CD4-positive, CD25-positive, alpha-beta regulatory T cell (primary cell): ENCODE data around the gene DYNC1H1. TPM values are rescaled to one million over a fixed set of nuclear protein-coding genes. Genes with fewer than 3 reads are reported as not detected.
"Not testable (repeated sequence)": the region's sequence is repeated elsewhere in the genome, so short reads cannot be mapped to it uniquely, and the experiment has no call there.

Experiments used
- ATAC-seq, 2 donors: fragments of 150-1000 bp; cut with Tn5 transposase; one replicate each; pipeline ENCODE4 v1.10.0; 2021; ENCODE audit warnings: low read depth in 2 of 2, moderate number of reproducible peaks in 2 of 2, moderate library complexity in 1 of 2
- DNase-seq, 3 donors: peaks; one replicate each; pipeline versions ENCODE4 v3.0.0 to v3.0.0-alpha.2; 2012 to 2022; ENCODE audit warnings: mixed read lengths in 1 of 3
- H3K27ac ChIP-seq: one replicate; pipeline ENCODE4 v1.7.0; 2013; ENCODE audit warnings: mild to moderate bottlenecking, low read length; ENCODE audit not compliant: insufficient read depth, poor library complexity, severe bottlenecking
- H3K27me3 ChIP-seq: one replicate; pipeline ENCODE4 v1.7.0; 2013; ENCODE audit warnings: low read length; ENCODE audit not compliant: control insufficient read depth, insufficient read depth
- H3K36me3 ChIP-seq: one replicate; pipeline ENCODE4 v1.7.0; 2013; ENCODE audit warnings: mild to moderate bottlenecking, low read length, moderate library complexity; ENCODE audit not compliant: control insufficient read depth, insufficient read depth
- H3K4me1 ChIP-seq: 2 replicates; pipeline ENCODE4 v1.7.0; 2013; ENCODE audit warnings: mild to moderate bottlenecking, low read length; ENCODE audit not compliant: insufficient read depth, control insufficient read depth, poor library complexity, severe bottlenecking
- H3K4me3 ChIP-seq: one replicate; pipeline ENCODE4 v1.7.0; 2013; ENCODE audit warnings: low read depth, mild to moderate bottlenecking, low read length, moderate library complexity
- H3K9me3 ChIP-seq, 2 experiments: 1 replicate in 1 of 2; 2 replicates in 1 of 2; pipeline ENCODE4 v1.7.0; 2013; ENCODE audit warnings: low read length in 2 of 2, mild to moderate bottlenecking in 1 of 2, moderate library complexity in 1 of 2; ENCODE audit not compliant: control insufficient read depth in 2 of 2
- H3K27ac Mint-ChIP-seq, 3 donors: one replicate each; pipeline ENCODE4 v1.8.0; 2020 to 2022; ENCODE audit warnings: mild to moderate bottlenecking in 3 of 3, mixed read lengths in 3 of 3, moderate library complexity in 2 of 3
- H3K27me3 Mint-ChIP-seq: one replicate; pipeline ENCODE4 v1.8.0; 2022; ENCODE audit warnings: mild to moderate bottlenecking, mixed read lengths
- H3K36me3 Mint-ChIP-seq: one replicate; pipeline ENCODE4 v1.8.0; 2020; ENCODE audit warnings: mixed read lengths
- H3K4me1 Mint-ChIP-seq, 4 donors: one replicate each; pipeline ENCODE4 v1.8.0; 2020 to 2022; ENCODE audit warnings: mixed read lengths in 4 of 4, mild to moderate bottlenecking in 1 of 4
- H3K4me3 Mint-ChIP-seq, 4 donors: one replicate each; pipeline ENCODE4 v1.8.0; 2020 to 2022; ENCODE audit warnings: mild to moderate bottlenecking in 4 of 4, mixed read lengths in 4 of 4, moderate library complexity in 3 of 4
- H3K9me3 Mint-ChIP-seq, 7 donors: one replicate each; pipeline ENCODE4 v1.8.0; 2020 to 2022; ENCODE audit warnings: mixed read lengths in 7 of 7, mild to moderate bottlenecking in 3 of 7, moderate library complexity in 2 of 7
- polyA plus RNA-seq, 4 donors: library from polyadenylated mRNA; unstranded; fragments of 300-500 nt; fragmentation: Illumina TruSeq; gene quantifications; one replicate each; pipeline ENCODE4 v1.2.3, GENCODE V29; 2021
- total RNA-seq: library from RNA; stranded (reverse); gene quantifications from one replicate; pipeline ENCODE4 v1.2.3, GENCODE V29; 2022

The DYNC1H1 gene
- total and polyA plus RNA-seq, 5 donors from 2014 or later, result 23.6 to 314 (median 34.7) TPM

- Histone ChIP-seq H3K4me3 (no peak overlapping the region), H3K9me3 (no peaks in the 10 kb centered on the region), H3K27me3 (no peaks in the 10 kb centered on the region), H3K4me1 (peaks cover 21% of the 10 kb centered on the region), H3K27ac (no peak overlapping the region), H3K36me3 (peaks cover 53% of the 10 kb centered on the region)
- H3K36me3 Mint-ChIP-seq, result peaks cover 55% of the 10 kb centered on the region
- no peaks in the 10 kb centered on the region for H3K27me3 Mint-ChIP-seq
- DNase-seq, result no peak
- ATAC-seq, result no peak
- no peak overlapping the region for H3K4me3 Mint-ChIP-seq
- H3K4me1 Mint-ChIP-seq, result peaks cover 6 to 49% (median 38%) of the 10 kb centered on the region in 4 donors
- no peak overlapping the region for H3K27ac Mint-ChIP-seq
- no peaks in the 10 kb centered on the region for H3K9me3 Mint-ChIP-seq
Observed at GRCh38 chr14:102079700-102079979, 115.3 kb downstream of the DYNC1H1 start.

GRCh38 chr14:102080183-102081080 is 116.1 kb downstream of the DYNC1H1 start:
- no peaks in the 10 kb centered on the region for H3K9me3 Mint-ChIP-seq
- Histone ChIP-seq H3K36me3 (peaks cover 61% of the 10 kb centered on the region), H3K9me3 (no peaks in the 10 kb centered on the region), H3K27ac (no peak overlapping the region), H3K27me3 (no peaks in the 10 kb centered on the region), H3K4me1 (peaks cover 29% of the 10 kb centered on the region), H3K4me3 (no peak overlapping the region)
- H3K27me3 Mint-ChIP-seq, result no peaks in the 10 kb centered on the region
- DNase-seq (no peak), ATAC-seq (no peak)
- peaks cover 63% of the 10 kb centered on the region for H3K36me3 Mint-ChIP-seq
- peaks cover 6 to 57% (median 46%) of the 10 kb centered on the region in 4 donors for H3K4me1 Mint-ChIP-seq
- peak overlapping the region; percentile 42 to 89 (median 60) for H3K27ac Mint-ChIP-seq
- peak overlapping the region in 1 of 4 donors; percentile 15 for H3K4me3 Mint-ChIP-seq

- ATAC-seq (no peak), DNase-seq (no peak)
- Histone ChIP-seq H3K4me1 (peaks cover 32% of the 10 kb centered on the region), H3K36me3 (peaks cover 62% of the 10 kb centered on the region), H3K9me3 (no peaks in the 10 kb centered on the region), H3K27ac (no peak overlapping the region), H3K4me3 (no peak overlapping the region), H3K27me3 (no peaks in the 10 kb centered on the region)
- H3K27me3 Mint-ChIP-seq, result no peaks in the 10 kb centered on the region
- no peaks in the 10 kb centered on the region for H3K9me3 Mint-ChIP-seq
- H3K36me3 Mint-ChIP-seq, result peaks cover 73% of the 10 kb centered on the region
- H3K4me1 Mint-ChIP-seq, result peaks cover 15 to 66% (median 49%) of the 10 kb centered on the region in 4 donors
- peak overlapping the region in 2 of 4 donors; percentile 15 to 31 for H3K4me3 Mint-ChIP-seq
- H3K27ac Mint-ChIP-seq, result peak overlapping the region in 2 of 3 donors; percentile 46 to 89
Observed at GRCh38 chr14:102081231-102082080, 117.1 kb downstream of the DYNC1H1 start.

- Mint-ChIP-seq H3K27ac (peak overlapping the region; percentile 72 to 99 (median 98)), H3K4me3 (peak overlapping the region; percentile 97 to 100 (median 98)), H3K4me1 (peaks cover 15 to 79% (median 59%) of the 10 kb centered on the region in 4 donors), H3K36me3 (peaks cover 63% of the 10 kb centered on the region)
- peaks cover 61% of the 10 kb centered on the region for H3K36me3 ChIP-seq
- not testable (repeated sequence) for ATAC-seq, H3K9me3 ChIP-seq, H3K27me3 ChIP-seq, DNase-seq, H3K27me3 Mint-ChIP-seq, H3K9me3 Mint-ChIP-seq
- H3K27ac ChIP-seq, result peak overlapping the region; percentile 44
- peaks cover 46% of the 10 kb centered on the region for H3K4me1 ChIP-seq
- peak overlapping the region; percentile 96 for H3K4me3 ChIP-seq
Observed at GRCh38 chr14:102084522-102084921, 120.1 kb downstream of the DYNC1H1 start.

GRCh38 chr14:102084931-102085330 is 120.6 kb downstream of the DYNC1H1 start:
- Histone ChIP-seq H3K4me3 (peak overlapping the region; percentile 96), H3K4me1 (peaks cover 46% of the 10 kb centered on the region), H3K27ac (peak overlapping the region; percentile 98), H3K9me3 (no peaks in the 10 kb centered on the region), H3K36me3 (peaks cover 57% of the 10 kb centered on the region), H3K27me3 (no peaks in the 10 kb centered on the region)
- peak overlapping the region; percentile 72 to 99 (median 98) for H3K27ac Mint-ChIP-seq
- no peaks in the 10 kb centered on the region for H3K27me3 Mint-ChIP-seq
- DNase-seq (no peak), ATAC-seq (no peak)
- H3K9me3 Mint-ChIP-seq, result peaks cover 0 to 4% (median 0%) of the 10 kb centered on the region in 7 donors
- H3K4me1 Mint-ChIP-seq, result peaks cover 15 to 83% (median 60%) of the 10 kb centered on the region in 4 donors
- H3K36me3 Mint-ChIP-seq, result peaks cover 60% of the 10 kb centered on the region
- H3K4me3 Mint-ChIP-seq, result peak overlapping the region; percentile 97 to 100 (median 98)

GRCh38 chr14:102085488-102085887 is 121.1 kb downstream of the DYNC1H1 start:
- peaks cover 0 to 4% (median 0%) of the 10 kb centered on the region in 7 donors for H3K9me3 Mint-ChIP-seq
- DNase-seq, result no peak

DNA sequence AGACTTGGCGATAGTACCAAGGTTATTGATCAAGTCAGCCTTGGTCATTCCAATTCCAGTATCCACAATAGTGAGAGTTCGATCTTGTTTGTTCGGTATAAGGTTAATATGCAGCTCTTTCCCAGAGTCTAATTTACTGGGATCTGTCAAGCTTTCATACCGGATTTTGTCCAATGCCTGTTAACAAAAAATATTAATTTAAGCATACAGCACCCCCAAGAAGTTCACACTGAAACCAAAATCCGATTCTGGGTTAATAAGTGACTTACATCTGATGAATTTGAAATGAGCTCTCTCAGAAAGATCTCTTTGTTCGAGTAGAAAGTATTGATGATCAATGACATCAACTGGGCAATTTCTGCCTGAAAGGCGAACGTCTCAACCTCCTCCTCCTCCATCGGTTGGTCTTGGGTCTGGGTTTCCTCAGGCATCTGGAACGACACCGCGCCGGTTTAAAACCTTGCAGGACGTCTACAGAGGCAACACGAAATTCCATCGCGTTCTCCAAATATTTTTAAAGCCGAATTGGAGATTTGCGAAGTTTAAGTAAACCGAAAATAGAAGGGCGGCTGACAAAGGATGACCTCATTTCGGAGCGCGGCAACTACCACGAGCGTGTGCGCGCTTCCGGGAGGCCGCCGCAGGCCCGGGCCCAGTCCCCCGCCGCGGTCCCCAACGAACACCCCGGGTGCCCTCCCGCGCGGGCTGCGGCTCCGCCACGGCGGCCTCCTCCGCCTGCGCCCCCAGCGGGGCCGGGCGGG is 121.8 kb downstream of the DYNC1H1 start:
- H3K9me3 Mint-ChIP-seq, result peaks cover 0 to 4% (median 0%) of the 10 kb centered on the region in 7 donors
- peak; percentile 62 to 88 (median 72) for DNase-seq
- peaks cover 46% of the 10 kb centered on the region for H3K4me1 ChIP-seq
- peak overlapping the region; percentile 98 to 99 (median 98) for H3K27ac Mint-ChIP-seq
- H3K4me3 ChIP-seq, result peak overlapping the region; percentile 96
- peaks cover 15 to 76% (median 61%) of the 10 kb centered on the region in 4 donors for H3K4me1 Mint-ChIP-seq
- peaks cover 49% of the 10 kb centered on the region for H3K36me3 Mint-ChIP-seq
- H3K27me3 ChIP-seq, result no peaks in the 10 kb centered on the region
- ATAC-seq, result peak; percentile 41 to 49
- peaks cover 45% of the 10 kb centered on the region for H3K36me3 ChIP-seq
- no peaks in the 10 kb centered on the region for H3K9me3 ChIP-seq
- H3K27ac ChIP-seq, result peak overlapping the region; percentile 98
- peak overlapping the region; percentile 97 to 100 (median 98) for H3K4me3 Mint-ChIP-seq
- H3K27me3 Mint-ChIP-seq, result no peaks in the 10 kb centered on the region

More at GRCh38 chr14:102085488-102085887, 121.1 kb downstream of the DYNC1H1 start:
- Mint-ChIP-seq H3K4me1 (peaks cover 15 to 82% (median 59%) of the 10 kb centered on the region in 4 donors), H3K27ac (peak overlapping the region; percentile 98 to 99 (median 98)), H3K4me3 (peak overlapping the region; percentile 97 to 100 (median 98)), H3K27me3 (no peaks in the 10 kb centered on the region), H3K36me3 (peaks cover 55% of the 10 kb centered on the region)
- peak overlapping the region; percentile 96 for H3K4me3 ChIP-seq
- H3K36me3 ChIP-seq, result peaks cover 51% of the 10 kb centered on the region
- H3K4me1 ChIP-seq, result peaks cover 46% of the 10 kb centered on the region
- ATAC-seq, result no peak
- no peaks in the 10 kb centered on the region for H3K9me3 ChIP-seq
- H3K27me3 ChIP-seq, result no peaks in the 10 kb centered on the region
- peak overlapping the region; percentile 98 for H3K27ac ChIP-seq
